HEK293 (cell line): Measurements from ENCODE around the gene MARVELD1.

Experiments used
- EGR2 ChIP-seq: fragments of 450-650 bp; formaldehyde crosslinking; IDR thresholded peaks from 2 replicates; pipeline ENCODE4 v1.5.1; 2016; ENCODE audit warnings: low read depth, missing biosample characterization, missing genetic modification characterization
- IKZF3 ChIP-seq: fragments of 450-650 bp; IDR thresholded peaks from 2 replicates; pipeline ENCODE4 v1.5.0; 2018; ENCODE audit warnings: missing biosample characterization, mild to moderate bottlenecking, missing genetic modification characterization, moderate library complexity
- OVOL3 ChIP-seq: fragments of 450-650 bp; formaldehyde crosslinking; IDR thresholded peaks from 2 replicates; pipeline ENCODE4 v1.5.1; 2016; ENCODE audit warnings: missing biosample characterization, missing genetic modification characterization
- PRDM1 ChIP-seq: fragments of 450-650 bp; formaldehyde crosslinking; IDR thresholded peaks from 2 replicates; pipeline ENCODE4; 2016; ENCODE audit warnings: missing biosample characterization, missing genetic modification characterization
- ZNF548 ChIP-seq: fragments of 450-650 bp; formaldehyde crosslinking; IDR thresholded peaks from 2 replicates; pipeline ENCODE4 v1.5.1; 2016; ENCODE audit warnings: missing biosample characterization, missing genetic modification characterization
- ZNF76 ChIP-seq: fragments of 450-650 bp; formaldehyde crosslinking; IDR thresholded peaks from 2 replicates; pipeline ENCODE4; 2016; ENCODE audit warnings: low read depth, missing biosample characterization, missing genetic modification characterization, borderline replicate concordance
- ZNF837 ChIP-seq: fragments of 450-650 bp; formaldehyde crosslinking; IDR thresholded peaks from 2 replicates; pipeline ENCODE4 v1.5.1; 2016; ENCODE audit warnings: missing biosample characterization, missing genetic modification characterization
- TF ChIP-seq, protein P1 (sequence below): fragments of 450-650 bp; formaldehyde crosslinking; IDR thresholded peaks from 2 replicates; pipeline ENCODE4; 2016; ENCODE audit warnings: missing biosample characterization, missing genetic modification characterization
- TF ChIP-seq, protein P2 (sequence below): fragments of 450-650 bp; formaldehyde crosslinking; IDR thresholded peaks from 2 replicates; pipeline ENCODE4 v1.5.1; 2016; ENCODE audit warnings: missing biosample characterization, missing genetic modification characterization
- TF ChIP-seq, protein P3 (sequence below): fragments of 450-650 bp; formaldehyde crosslinking; IDR thresholded peaks from 2 replicates; pipeline ENCODE4 v1.5.1; 2016; ENCODE audit warnings: missing biosample characterization, missing genetic modification characterization
- TF ChIP-seq, protein P4 (sequence below): fragments of 450-650 bp; formaldehyde crosslinking; IDR thresholded peaks from 2 replicates; pipeline ENCODE4 v1.5.1; 2016; ENCODE audit warnings: missing biosample characterization, missing genetic modification characterization
- TF ChIP-seq, protein P5 (sequence below): fragments of 450-650 bp; formaldehyde crosslinking; IDR thresholded peaks from 2 replicates; pipeline ENCODE4 v1.5.1; 2017; ENCODE audit warnings: missing biosample characterization, missing genetic modification characterization
- TF ChIP-seq, protein P6 (sequence below): fragments of 450-650 bp; formaldehyde crosslinking; IDR thresholded peaks from 2 replicates; pipeline ENCODE4 v1.5.1; 2017; ENCODE audit warnings: missing biosample characterization, missing genetic modification characterization
- TF ChIP-seq, protein P7 (sequence below): fragments of 450-650 bp; formaldehyde crosslinking; IDR thresholded peaks from 2 replicates; pipeline ENCODE4 v1.5.1; 2017; ENCODE audit warnings: missing biosample characterization, missing genetic modification characterization
- TF ChIP-seq, protein P8 (sequence below): fragments of 450-650 bp; formaldehyde crosslinking; IDR thresholded peaks from 2 replicates; pipeline ENCODE4 v1.5.1; 2016; ENCODE audit warnings: missing biosample characterization, missing genetic modification characterization
- TF ChIP-seq, protein P9 (sequence below): fragments of 450-650 bp; formaldehyde crosslinking; IDR thresholded peaks from 2 replicates; pipeline ENCODE4 v1.5.1; 2016; ENCODE audit warnings: missing biosample characterization, missing genetic modification characterization
- TF ChIP-seq, protein P10 (sequence below): fragments of 450-650 bp; formaldehyde crosslinking; IDR thresholded peaks from 2 replicates; pipeline ENCODE4 v1.5.1; 2017; ENCODE audit warnings: missing biosample characterization, missing genetic modification characterization

The MARVELD1 gene

DNA sequence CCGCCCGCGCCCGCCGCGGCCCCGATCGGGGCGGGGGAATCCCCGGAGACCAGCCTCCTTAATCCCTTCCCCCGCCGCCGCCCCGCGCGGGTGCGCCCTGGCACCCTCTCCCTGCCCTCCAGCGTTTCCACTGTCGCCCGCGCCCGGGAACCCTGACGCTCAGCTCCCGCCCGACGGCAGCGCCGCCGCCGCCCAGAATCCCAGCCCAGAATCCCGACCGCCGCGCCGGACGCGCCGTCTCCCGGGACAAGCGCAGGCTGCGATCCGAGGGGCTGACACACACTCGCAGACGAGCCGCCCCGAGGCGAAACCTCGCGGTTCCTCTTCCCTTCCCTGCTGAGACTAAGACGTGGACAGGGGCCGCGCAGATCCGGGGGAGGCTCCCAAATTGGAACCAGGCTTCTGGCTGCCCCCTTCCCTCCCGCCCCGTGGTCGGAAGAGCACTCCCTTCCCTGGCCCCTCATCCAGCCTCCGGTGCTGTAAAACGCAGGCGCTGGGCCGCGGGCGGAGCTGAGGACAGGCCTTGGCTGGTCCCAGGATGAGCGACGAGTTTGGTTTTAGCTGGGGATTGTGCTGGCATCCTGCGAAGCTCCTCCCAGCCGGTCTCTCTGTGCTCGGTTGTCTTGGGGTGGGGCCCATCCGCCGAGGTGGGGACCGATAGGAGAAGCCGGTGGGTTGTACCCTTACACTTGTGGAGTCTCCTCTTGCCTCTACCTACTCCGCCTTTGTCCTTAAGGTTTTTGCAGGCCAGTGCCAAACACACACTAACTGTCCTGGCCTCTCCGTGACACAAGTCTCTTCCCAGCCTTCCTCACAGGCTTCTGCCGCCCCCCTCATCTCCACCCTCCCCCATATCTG is 1.1 kb downstream of the MARVELD1 start (continued):
- TF ChIP-seq PRDM1 (tag by site-specific recombination) (no peak), OVOL3 (tag by site-specific recombination) (no peak), IKZF3 (tag by site-specific recombination) (peak; percentile 78), ZNF837 (tag by site-specific recombination) (no peak), EGR2 (peak; percentile 47), ZNF548 (tag by site-specific recombination) (no peak), ZNF76 (tag by site-specific recombination) (0 out of 2 replicates have a peak, but pooled peaks have one; percentile 3)
- TF ChIP-seq, protein P1, sequence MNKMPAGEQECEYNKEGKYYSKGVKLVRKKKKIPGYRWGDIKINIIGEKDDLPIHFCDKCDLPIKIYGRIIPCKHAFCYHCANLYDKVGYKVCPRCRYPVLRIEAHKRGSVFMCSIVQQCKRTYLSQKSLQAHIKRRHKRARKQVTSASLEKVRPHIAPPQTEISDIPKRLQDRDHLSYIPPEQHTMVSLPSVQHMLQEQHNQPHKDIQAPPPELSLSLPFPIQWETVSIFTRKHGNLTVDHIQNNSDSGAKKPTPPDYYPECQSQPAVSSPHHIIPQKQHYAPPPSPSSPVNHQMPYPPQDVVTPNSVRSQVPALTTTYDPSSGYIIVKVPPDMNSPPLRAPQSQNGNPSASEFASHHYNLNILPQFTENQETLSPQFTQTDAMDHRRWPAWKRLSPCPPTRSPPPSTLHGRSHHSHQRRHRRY: no peak
- TF ChIP-seq, protein P2, sequence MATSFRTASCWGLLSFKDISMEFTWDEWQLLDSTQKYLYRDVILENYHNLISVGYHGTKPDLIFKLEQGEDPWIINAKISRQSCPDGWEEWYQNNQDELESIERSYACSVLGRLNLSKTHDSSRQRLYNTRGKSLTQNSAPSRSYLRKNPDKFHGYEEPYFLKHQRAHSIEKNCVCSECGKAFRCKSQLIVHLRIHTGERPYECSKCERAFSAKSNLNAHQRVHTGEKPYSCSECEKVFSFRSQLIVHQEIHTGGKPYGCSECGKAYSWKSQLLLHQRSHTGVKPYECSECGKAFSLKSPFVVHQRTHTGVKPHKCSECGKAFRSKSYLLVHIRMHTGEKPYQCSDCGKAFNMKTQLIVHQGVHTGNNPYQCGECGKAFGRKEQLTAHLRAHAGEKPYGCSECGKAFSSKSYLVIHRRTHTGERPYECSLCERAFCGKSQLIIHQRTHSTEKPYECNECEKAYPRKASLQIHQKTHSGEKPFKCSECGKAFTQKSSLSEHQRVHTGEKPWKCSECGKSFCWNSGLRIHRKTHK (tag by site-specific recombination): no peak
- TF ChIP-seq, protein P3, sequence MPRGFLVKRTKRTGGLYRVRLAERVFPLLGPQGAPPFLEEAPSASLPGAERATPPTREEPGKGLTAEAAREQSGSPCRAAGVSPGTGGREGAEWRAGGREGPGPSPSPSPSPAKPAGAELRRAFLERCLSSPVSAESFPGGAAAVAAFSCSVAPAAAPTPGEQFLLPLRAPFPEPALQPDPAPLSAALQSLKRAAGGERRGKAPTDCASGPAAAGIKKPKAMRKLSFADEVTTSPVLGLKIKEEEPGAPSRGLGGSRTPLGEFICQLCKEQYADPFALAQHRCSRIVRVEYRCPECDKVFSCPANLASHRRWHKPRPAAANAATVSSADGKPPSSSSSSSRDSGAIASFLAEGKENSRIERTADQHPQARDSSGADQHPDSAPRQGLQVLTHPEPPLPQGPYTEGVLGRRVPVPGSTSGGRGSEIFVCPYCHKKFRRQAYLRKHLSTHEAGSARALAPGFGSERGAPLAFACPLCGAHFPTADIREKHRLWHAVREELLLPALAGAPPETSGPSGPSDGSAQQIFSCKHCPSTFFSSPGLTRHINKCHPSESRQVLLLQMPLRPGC (tag by site-specific recombination): peak; percentile 39; the same call in 1 of the 2 replicates
- TF ChIP-seq, protein P4, sequence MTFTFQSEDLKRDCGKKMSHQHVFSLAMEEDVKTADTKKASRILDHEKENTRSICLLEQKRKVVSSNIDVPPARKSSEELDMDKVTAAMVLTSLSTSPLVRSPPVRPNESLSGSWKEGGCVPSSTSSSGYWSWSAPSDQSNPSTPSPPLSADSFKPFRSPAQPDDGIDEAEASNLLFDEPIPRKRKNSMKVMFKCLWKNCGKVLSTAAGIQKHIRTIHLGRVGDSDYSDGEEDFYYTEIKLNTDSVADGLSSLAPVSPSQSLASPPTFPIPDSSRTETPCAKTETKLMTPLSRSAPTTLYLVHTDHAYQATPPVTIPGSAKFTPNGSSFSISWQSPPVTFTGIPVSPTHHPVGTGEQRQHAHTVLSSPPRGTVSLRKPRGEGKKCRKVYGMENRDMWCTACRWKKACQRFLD (tag by site-specific recombination): no peak
- TF ChIP-seq, protein P5, sequence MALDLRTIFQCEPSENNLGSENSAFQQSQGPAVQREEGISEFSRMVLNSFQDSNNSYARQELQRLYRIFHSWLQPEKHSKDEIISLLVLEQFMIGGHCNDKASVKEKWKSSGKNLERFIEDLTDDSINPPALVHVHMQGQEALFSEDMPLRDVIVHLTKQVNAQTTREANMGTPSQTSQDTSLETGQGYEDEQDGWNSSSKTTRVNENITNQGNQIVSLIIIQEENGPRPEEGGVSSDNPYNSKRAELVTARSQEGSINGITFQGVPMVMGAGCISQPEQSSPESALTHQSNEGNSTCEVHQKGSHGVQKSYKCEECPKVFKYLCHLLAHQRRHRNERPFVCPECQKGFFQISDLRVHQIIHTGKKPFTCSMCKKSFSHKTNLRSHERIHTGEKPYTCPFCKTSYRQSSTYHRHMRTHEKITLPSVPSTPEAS: peak; percentile 30; the same call in 1 of the 2 replicates
- TF ChIP-seq, protein P6, sequence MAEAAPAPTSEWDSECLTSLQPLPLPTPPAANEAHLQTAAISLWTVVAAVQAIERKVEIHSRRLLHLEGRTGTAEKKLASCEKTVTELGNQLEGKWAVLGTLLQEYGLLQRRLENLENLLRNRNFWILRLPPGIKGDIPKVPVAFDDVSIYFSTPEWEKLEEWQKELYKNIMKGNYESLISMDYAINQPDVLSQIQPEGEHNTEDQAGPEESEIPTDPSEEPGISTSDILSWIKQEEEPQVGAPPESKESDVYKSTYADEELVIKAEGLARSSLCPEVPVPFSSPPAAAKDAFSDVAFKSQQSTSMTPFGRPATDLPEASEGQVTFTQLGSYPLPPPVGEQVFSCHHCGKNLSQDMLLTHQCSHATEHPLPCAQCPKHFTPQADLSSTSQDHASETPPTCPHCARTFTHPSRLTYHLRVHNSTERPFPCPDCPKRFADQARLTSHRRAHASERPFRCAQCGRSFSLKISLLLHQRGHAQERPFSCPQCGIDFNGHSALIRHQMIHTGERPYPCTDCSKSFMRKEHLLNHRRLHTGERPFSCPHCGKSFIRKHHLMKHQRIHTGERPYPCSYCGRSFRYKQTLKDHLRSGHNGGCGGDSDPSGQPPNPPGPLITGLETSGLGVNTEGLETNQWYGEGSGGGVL (tag by site-specific recombination): peak; percentile 92
- TF ChIP-seq, protein P7, sequence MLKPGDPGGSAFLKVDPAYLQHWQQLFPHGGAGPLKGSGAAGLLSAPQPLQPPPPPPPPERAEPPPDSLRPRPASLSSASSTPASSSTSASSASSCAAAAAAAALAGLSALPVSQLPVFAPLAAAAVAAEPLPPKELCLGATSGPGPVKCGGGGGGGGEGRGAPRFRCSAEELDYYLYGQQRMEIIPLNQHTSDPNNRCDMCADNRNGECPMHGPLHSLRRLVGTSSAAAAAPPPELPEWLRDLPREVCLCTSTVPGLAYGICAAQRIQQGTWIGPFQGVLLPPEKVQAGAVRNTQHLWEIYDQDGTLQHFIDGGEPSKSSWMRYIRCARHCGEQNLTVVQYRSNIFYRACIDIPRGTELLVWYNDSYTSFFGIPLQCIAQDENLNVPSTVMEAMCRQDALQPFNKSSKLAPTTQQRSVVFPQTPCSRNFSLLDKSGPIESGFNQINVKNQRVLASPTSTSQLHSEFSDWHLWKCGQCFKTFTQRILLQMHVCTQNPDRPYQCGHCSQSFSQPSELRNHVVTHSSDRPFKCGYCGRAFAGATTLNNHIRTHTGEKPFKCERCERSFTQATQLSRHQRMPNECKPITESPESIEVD (tag by site-specific recombination): no peak
- TF ChIP-seq, protein P8, sequence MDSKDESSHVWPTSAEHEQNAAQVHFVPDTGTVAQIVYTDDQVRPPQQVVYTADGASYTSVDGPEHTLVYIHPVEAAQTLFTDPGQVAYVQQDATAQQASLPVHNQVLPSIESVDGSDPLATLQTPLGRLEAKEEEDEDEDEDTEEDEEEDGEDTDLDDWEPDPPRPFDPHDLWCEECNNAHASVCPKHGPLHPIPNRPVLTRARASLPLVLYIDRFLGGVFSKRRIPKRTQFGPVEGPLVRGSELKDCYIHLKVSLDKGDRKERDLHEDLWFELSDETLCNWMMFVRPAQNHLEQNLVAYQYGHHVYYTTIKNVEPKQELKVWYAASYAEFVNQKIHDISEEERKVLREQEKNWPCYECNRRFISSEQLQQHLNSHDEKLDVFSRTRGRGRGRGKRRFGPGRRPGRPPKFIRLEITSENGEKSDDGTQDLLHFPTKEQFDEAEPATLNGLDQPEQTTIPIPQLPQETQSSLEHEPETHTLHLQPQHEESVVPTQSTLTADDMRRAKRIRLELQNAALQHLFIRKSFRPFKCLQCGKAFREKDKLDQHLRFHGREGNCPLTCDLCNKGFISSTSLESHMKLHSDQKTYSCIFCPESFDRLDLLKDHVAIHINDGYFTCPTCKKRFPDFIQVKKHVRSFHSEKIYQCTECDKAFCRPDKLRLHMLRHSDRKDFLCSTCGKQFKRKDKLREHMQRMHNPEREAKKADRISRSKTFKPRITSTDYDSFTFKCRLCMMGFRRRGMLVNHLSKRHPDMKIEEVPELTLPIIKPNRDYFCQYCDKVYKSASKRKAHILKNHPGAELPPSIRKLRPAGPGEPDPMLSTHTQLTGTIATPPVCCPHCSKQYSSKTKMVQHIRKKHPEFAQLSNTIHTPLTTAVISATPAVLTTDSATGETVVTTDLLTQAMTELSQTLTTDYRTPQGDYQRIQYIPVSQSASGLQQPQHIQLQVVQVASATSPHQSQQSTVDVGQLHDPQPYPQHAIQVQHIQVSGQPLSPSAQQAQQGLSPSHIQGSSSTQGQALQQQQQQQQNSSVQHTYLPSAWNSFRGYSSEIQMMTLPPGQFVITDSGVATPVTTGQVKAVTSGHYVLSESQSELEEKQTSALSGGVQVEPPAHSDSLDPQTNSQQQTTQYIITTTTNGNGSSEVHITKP (tag by site-specific recombination): peak; percentile 53; the same call in 1 of the 2 replicates
- TF ChIP-seq, protein P9, sequence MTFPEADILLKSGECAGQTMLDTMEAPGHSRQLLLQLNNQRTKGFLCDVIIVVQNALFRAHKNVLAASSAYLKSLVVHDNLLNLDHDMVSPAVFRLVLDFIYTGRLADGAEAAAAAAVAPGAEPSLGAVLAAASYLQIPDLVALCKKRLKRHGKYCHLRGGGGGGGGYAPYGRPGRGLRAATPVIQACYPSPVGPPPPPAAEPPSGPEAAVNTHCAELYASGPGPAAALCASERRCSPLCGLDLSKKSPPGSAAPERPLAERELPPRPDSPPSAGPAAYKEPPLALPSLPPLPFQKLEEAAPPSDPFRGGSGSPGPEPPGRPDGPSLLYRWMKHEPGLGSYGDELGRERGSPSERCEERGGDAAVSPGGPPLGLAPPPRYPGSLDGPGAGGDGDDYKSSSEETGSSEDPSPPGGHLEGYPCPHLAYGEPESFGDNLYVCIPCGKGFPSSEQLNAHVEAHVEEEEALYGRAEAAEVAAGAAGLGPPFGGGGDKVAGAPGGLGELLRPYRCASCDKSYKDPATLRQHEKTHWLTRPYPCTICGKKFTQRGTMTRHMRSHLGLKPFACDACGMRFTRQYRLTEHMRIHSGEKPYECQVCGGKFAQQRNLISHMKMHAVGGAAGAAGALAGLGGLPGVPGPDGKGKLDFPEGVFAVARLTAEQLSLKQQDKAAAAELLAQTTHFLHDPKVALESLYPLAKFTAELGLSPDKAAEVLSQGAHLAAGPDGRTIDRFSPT (tag by site-specific recombination): no peak
- TF ChIP-seq, protein P10, sequence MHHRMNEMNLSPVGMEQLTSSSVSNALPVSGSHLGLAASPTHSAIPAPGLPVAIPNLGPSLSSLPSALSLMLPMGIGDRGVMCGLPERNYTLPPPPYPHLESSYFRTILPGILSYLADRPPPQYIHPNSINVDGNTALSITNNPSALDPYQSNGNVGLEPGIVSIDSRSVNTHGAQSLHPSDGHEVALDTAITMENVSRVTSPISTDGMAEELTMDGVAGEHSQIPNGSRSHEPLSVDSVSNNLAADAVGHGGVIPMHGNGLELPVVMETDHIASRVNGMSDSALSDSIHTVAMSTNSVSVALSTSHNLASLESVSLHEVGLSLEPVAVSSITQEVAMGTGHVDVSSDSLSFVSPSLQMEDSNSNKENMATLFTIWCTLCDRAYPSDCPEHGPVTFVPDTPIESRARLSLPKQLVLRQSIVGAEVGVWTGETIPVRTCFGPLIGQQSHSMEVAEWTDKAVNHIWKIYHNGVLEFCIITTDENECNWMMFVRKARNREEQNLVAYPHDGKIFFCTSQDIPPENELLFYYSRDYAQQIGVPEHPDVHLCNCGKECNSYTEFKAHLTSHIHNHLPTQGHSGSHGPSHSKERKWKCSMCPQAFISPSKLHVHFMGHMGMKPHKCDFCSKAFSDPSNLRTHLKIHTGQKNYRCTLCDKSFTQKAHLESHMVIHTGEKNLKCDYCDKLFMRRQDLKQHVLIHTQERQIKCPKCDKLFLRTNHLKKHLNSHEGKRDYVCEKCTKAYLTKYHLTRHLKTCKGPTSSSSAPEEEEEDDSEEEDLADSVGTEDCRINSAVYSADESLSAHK (tag by site-specific recombination): no peak
